Right atrium auricular region (tissue), 2 donors: ENCODE data around the gene PPP1R16B. TPM values are rescaled to one million over a fixed set of nuclear protein-coding genes. Genes with fewer than 3 reads are reported as not detected.

ENCODE experiments used
- DNase-seq: peaks from one replicate; pipeline ENCODE4 v3.0.0-alpha.2; 2019; ENCODE audit warnings: low spot score
- H3K27ac ChIP-seq, 2 donors: fragments of 200-600 bp; sonication (generic); 1 replicate in 1 of 2; 2 replicates in 1 of 2; pipeline ENCODE4 v1.5.1; 2016 to 2019
- H3K27me3 ChIP-seq, 2 donors: fragments of 200-600 bp; sonication (generic); one replicate each; pipeline versions ENCODE4 v1.5.1 to v1.6.0; 2017 to 2019
- H3K36me3 ChIP-seq: fragments of 200-600 bp; sonication (generic); one replicate; pipeline ENCODE4 v1.5.1; 2016
- H3K4me1 ChIP-seq, 2 donors: fragments of 200-600 bp; sonication (generic); one replicate each; pipeline versions ENCODE4 v1.5.1 to v1.6.0; 2017 to 2019
- H3K4me3 ChIP-seq, 2 donors: fragments of 200-600 bp; sonication (generic); 1 replicate in 1 of 2; 2 replicates in 1 of 2; pipeline ENCODE4 v1.5.1; 2017 to 2019; ENCODE audit warnings: mild to moderate bottlenecking in 1 of 2, moderate library complexity in 1 of 2
- H3K9me3 ChIP-seq, 2 donors: fragments of 200-600 bp; sonication (generic); one replicate each; pipeline ENCODE4 v1.5.1; 2019
- total RNA-seq, 2 donors: library from RNA; depleted of rRNA; stranded (reverse); fragments of >200 nt; gene quantifications; one replicate each; pipeline ENCODE4 v1.1.0, GENCODE V29; 2016
- TF ChIP-seq, protein P1 (sequence below), 2 donors: fragments of 200-600 bp; sonication (generic); IDR thresholded peaks; one replicate each; pipeline ENCODE4 v1.5.1; 2019; ENCODE audit warnings: antibody characterized with exemption in 2 of 2

The PPP1R16B gene
- total RNA-seq, 2 donors from 2014 or later = 0.96 to 6.6 TPM

DNA sequence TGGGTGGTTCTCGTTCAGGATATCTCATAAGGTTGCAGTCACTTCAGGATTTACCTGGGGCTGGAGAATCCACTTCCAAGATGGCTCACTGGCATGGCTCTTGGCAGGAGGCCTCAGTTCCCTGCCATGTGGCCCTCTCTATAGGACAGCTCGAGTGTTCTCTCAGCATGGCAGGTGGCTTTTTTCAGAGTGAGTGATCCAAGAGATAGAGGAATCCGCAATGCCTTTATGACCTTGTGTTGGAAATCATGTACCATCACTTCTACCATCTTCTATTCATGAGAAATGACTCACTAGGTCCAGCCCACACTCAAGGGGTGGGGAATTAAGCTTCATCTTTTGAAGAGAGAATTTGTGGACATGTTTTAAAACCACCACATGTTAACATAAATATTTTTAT lies 37.8 kb downstream of the PPP1R16B start:
- Histone ChIP-seq H3K4me1 (no peaks in the 10 kb centered on the region), H3K9me3 (no peaks in the 10 kb centered on the region), H3K36me3 (no peaks in the 10 kb centered on the region), H3K27ac (no peak overlapping the region), H3K27me3 (no peaks in the 10 kb centered on the region), H3K4me3 (no peak overlapping the region)
- DNase-seq = no peak
- TF ChIP-seq, protein P1, sequence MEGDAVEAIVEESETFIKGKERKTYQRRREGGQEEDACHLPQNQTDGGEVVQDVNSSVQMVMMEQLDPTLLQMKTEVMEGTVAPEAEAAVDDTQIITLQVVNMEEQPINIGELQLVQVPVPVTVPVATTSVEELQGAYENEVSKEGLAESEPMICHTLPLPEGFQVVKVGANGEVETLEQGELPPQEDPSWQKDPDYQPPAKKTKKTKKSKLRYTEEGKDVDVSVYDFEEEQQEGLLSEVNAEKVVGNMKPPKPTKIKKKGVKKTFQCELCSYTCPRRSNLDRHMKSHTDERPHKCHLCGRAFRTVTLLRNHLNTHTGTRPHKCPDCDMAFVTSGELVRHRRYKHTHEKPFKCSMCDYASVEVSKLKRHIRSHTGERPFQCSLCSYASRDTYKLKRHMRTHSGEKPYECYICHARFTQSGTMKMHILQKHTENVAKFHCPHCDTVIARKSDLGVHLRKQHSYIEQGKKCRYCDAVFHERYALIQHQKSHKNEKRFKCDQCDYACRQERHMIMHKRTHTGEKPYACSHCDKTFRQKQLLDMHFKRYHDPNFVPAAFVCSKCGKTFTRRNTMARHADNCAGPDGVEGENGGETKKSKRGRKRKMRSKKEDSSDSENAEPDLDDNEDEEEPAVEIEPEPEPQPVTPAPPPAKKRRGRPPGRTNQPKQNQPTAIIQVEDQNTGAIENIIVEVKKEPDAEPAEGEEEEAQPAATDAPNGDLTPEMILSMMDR (IDR thresholded peaks at IDR 0.05) = no peak

DNA sequence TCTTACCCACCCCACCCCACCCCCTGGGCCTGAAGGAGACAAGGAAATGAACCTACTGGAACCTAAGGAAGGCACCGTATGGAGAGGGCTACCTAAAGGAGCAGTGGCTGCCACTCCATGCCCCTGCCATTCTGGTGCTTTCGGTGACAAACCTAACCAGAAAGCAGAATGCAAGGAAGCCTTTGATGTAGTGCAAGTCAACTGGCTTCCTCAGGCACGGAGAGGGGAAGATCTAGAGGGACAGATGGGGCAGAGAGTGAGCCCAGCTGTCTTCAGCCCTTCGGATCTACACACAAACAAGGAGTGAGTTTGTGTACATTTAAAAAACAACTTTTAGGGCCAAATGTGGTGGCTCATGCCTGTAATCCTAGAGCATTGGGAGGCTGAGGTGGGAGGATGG lies 39.5 kb downstream of the PPP1R16B start:
- Histone ChIP-seq H3K27ac (no peak overlapping the region), H3K4me1 (no peaks in the 10 kb centered on the region), H3K27me3 (no peaks in the 10 kb centered on the region), H3K36me3 (no peaks in the 10 kb centered on the region), H3K9me3 (no peaks in the 10 kb centered on the region), H3K4me3 (no peak overlapping the region)
- TF ChIP-seq, protein P1 (IDR thresholded peaks at IDR 0.05) = no peak
- DNase-seq = no peak

GRCh38 chr20:38847840-38848239 lies 42.3 kb downstream of the PPP1R16B start:
- Histone ChIP-seq H3K27ac (no peak overlapping the region), H3K4me1 (no peaks in the 10 kb centered on the region), H3K27me3 (no peaks in the 10 kb centered on the region), H3K4me3 (no peak overlapping the region), H3K9me3 (no peaks in the 10 kb centered on the region), H3K36me3 (no peaks in the 10 kb centered on the region)
- no peak for DNase-seq
- TF ChIP-seq, protein P1 (IDR thresholded peaks at IDR 0.05) = no peak

DNA sequence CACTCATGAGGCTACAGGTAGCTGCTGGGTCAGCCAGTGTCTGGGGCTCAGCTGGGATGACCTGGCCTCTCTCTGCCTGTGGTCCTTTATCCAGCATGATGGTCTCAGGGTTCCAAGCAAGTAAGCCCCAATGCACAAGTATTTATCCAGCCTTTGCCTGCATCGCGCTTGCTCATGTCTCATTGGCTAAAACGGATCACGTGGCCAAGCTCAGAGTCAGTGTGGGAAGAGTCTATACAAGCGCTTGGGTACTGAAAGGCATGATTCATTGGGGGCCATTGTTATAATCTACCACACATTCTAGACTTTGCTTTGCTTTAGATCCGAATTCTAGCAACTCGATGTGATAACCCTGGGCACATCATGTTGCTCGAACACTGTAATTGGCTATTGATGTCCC lies 48.3 kb downstream of the PPP1R16B start:
- no peak overlapping the region for H3K4me3 ChIP-seq
- H3K27me3 ChIP-seq = no peaks in the 10 kb centered on the region
- no peaks in the 10 kb centered on the region for H3K9me3 ChIP-seq
- DNase-seq = no peak
- no peaks in the 10 kb centered on the region for H3K4me1 ChIP-seq
- TF ChIP-seq, protein P1 (IDR thresholded peaks at IDR 0.05) = no peak
- no peak overlapping the region for H3K27ac ChIP-seq
- no peaks in the 10 kb centered on the region for H3K36me3 ChIP-seq

DNA sequence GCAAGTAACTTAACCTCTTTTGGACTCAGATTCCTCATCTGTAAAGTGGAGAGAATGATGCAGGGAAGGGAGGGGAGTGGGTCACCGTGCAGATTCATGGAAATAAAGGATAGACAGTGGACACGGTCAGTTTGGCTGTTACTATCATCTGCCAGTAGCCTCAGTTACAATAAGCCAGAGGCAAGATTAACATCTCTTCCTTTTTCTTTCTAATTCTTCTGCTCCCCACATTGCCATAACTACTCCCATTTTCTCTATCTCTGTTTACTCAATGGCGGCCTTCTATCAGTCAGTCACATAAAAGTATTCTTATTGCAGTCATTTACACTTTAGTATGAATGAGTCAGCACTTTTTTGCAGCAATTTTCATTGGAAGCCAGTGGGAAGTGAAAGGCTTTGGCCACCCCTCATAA lies 49.2 kb downstream of the PPP1R16B start:
- Histone ChIP-seq H3K4me1 (no peaks in the 10 kb centered on the region), H3K4me3 (no peak overlapping the region), H3K36me3 (no peaks in the 10 kb centered on the region), H3K9me3 (no peaks in the 10 kb centered on the region), H3K27me3 (no peaks in the 10 kb centered on the region), H3K27ac (no peak overlapping the region)
- TF ChIP-seq, protein P1 (IDR thresholded peaks at IDR 0.05) = no peak
- DNase-seq = no peak

GRCh38 chr20:38855356-38855755 lies 49.9 kb downstream of the PPP1R16B start:
- Histone ChIP-seq H3K27me3 (no peaks in the 10 kb centered on the region), H3K9me3 (no peaks in the 10 kb centered on the region), H3K27ac (no peak overlapping the region), H3K36me3 (no peaks in the 10 kb centered on the region), H3K4me3 (no peak overlapping the region), H3K4me1 (no peaks in the 10 kb centered on the region)
- DNase-seq = no peak
- TF ChIP-seq, protein P1 (IDR thresholded peaks at IDR 0.05) = no peak
